HG03342 (cell line): ENCODE measurements around the gene TK2.
"Not testable (repeated sequence)": the region's sequence is repeated elsewhere in the genome, so short reads cannot be mapped to it uniquely, and the experiment has no call there.

Source experiments
- ATAC-seq: cut with Tn5 transposase; IDR thresholded peaks from one replicate; pipeline ENCODE4 v1.9.1; 2021; ENCODE audit warnings: mild to moderate bottlenecking, moderate library complexity; ENCODE audit not compliant: unreplicated experiment

The TK2 gene

DNA sequence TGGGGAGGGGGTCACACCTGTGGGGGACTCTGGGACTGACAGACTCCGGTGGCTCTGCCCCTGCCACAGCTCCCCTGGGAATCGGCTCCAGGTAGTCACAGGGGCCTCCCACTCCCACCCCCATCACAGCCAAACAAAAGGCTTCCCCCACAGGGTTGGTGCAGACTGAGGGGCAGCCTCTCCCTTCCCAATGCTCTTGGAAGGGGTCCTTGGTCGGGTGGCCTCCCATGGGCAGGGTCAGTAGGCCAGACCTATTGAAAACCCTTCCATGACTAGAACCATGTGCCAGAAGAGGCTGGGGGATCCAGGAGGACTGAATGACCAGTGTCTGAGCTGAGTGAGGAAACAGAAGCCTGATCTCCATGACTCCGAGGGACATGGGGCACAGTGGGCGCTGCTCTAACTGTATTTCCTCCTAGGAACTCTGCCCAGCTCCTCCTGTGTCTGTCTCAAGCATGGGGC is 28.6 kb downstream of the TK2 start:
- no peak for ATAC-seq

GRCh38 chr16:66520406-66521170 is 29.3 kb downstream of the TK2 start:
- ATAC-seq, result no peak

GRCh38 chr16:66519482-66520373 is 30.2 kb downstream of the TK2 start:
- no peak for ATAC-seq

GRCh38 chr16:66517586-66518263 is 32.2 kb downstream of the TK2 start:
- ATAC-seq, result no peak

DNA sequence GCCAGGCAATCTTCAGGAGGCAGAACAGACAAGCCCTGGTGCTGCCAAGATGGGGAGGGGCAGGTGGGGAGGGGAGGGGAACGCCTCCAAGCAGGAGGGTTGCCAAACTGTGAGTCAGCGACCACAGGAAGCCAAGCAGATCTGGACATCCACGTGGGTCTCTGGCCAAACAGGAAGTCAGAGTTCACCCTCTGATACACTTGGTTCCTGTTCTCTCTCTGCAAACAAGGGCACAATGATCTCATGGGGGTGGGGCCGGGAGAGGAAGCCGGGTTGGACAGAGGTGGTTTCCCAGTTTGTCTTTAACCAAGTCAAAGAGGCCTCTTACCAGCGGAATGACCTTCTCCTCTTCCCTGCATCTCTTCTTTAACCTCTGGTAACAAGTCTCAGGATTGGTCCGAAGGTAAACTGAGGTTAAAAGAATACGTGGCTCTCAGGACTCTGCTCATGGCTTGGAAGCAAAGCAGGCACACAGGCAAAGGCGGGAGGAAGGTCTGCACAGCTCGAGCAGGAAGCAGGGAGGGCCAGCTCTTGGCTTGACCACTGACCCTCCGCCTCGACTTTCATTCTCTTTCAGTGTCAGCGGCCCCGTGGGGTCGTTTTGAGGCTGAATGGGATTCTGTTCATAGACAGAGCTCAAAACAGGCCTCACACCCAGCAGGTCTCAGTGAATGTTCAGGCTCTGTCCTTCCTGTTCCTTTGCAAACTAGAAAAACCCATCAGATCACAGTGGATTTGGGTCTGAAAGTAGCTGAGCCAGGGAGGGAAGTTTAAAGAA is 32.9 kb downstream of the TK2 start:
- peak; percentile 97 for ATAC-seq

- no peak for ATAC-seq
These were observed 33.5 kb downstream of the TK2 start for GRCh38 chr16:66516509-66516807.

GRCh38 chr16:66515596-66516508 is 34.1 kb downstream of the TK2 start:
- ATAC-seq, result peak; percentile 2

DNA sequence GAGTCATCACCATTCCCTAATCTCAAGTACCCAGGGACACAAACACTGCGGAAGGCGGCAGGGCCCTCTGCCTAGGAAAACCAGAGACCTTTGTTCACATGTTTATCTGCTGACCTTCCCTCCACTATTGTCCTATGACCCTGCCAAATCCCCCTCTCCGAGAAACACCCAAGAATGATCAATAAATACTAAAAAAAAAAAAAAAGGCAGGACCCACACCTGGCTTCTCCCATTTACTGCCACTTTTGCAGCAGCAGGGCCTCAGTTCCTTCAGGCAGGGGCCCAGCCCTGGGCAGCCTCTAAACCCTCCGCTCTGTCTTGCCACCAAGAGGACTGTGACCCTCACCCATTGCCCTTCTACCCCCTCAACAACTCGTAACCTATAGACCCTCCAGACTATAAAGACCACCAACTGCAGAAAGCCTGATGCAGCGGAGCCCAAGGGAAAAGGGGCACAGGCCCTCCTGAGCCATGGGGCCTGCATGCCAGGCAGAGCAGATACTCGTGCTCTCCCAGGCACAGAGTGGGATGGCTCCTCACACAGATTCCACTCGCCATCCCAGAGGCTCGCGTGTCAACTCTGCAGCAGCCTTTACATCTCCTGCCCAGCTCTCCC is 34.8 kb downstream of the TK2 start:
- ATAC-seq, result not testable (repeated sequence)

GRCh38 chr16:66514391-66514790 is 35.5 kb downstream of the TK2 start:
- ATAC-seq, result not testable (repeated sequence)

- ATAC-seq, result no peak
These were observed 36.7 kb downstream of the TK2 start for GRCh38 chr16:66513111-66513723.

DNA sequence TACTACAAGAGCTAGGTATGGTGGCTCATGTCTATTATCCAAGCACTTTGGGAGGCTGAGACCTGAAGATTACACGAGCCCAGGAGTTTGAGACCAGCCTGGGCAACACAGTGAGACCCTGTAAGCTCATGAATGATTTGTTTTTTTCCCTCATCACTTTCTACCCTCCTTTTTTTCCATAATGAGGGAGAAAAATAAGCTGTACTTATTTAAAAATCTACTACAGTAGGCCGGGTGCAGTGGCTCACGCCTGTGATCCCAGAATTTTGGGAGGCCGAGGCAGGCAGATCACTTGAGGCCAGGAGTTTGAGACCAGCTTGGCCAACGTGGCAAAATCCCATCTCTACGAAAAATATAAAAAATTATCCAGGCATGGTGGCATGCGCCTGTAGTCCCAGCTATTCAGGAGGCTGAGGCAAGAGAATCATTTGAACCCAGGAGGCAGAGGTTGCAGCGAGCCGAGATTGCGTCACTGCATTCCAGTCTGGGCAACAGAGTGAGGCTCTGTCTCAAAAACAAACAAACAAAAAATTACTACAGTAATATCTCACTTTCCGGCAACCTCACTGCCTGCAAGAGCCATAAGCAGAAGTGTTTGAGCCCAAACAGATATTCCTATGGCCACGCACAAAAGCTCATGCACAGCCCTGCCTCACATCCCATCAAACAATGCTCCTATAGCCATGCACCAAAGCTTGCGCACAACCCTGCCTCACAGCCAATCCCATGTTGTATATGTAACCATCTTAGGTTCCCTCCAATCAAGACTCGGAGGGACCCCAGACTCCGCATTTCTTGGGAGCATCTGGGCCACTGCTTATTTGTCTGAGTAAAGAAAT is 37.4 kb downstream of the TK2 start:
- ATAC-seq, result no peak

- ATAC-seq, result no peak
These were observed 38.2 kb downstream of the TK2 start for GRCh38 chr16:66511602-66512271.

DNA sequence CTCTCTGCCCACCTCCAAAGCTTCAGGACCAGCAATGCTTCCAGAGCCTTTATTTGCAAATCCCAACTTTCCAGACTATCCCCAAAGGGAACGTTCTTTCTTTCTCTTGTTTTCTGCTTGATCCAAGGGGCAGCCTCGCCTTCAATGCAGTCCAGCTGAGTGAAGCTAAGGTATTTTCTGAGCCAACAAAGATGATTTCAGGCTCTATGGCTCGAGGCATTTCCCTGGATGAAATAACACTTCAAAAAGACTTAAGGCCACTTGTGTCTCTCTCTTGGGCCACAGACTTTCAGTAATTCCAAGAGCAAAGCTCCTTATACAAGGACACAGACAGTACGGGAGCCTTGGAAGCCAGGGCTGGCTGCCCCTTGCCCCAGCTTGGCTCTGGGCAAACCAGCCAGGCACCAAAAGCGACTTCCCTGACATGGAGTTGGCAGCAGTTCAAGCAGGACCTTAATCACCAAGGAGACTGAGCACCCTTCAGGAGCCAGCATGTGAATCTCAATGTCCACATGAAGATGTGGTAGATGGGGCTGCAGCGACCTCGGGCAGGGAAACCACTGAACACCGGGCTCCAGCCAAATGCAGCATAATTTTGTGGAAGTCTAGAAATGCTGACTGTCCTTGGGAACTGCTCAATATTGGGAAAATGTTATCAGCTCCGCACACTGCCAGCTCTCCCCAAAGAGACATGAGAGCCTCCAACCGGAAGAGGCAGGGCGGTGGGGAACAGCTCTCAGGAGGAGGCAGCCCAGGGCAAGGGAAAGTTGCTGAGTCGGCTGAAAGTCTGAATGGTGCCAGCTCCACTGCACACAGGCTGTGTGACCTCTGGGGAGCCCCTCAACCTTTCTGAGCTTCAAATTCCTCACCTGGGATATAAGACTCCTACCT is 39.0 kb downstream of the TK2 start:
- ATAC-seq, result no peak

- ATAC-seq, result no peak
These were observed 39.6 kb downstream of the TK2 start for GRCh38 chr16:66510298-66510697.

DNA sequence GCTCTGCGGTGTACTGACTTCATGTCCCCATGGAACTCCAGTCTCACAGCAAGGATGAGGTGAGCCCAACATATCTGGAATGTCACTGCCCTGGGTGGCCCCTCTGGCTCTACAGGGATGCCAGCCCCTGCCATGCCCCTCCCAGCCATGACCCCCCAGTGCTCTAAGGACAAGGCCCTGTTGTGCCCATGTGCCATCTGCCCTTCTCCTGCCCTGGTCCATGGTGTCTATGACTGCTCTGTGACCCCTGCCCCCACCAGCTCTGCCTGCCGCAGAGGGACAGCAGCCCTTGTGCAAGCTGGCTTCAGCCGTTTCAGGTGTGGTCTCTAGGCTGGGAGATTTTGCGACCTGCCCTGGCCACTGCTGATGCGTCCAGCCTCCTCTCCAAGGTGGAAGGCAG is 40.3 kb downstream of the TK2 start:
- ATAC-seq, result no peak

GRCh38 chr16:66508914-66509496 is 40.9 kb downstream of the TK2 start:
- ATAC-seq, result no peak
